SHP77 treated with DMSO at 0.1 percent for 48 hours (cell line): Measurements from ENCODE around the gene SFRP2.

Experiments
- DNase-seq: peaks from one replicate; lab custom pipeline; 2025; lab: John Stamatoyannopoulos, UW

SFRP2 gene

GRCh38 chr4:153766758-153767157 lies 22.1 kb downstream of the SFRP2 start:
- no peak for DNase-seq

- DNase-seq: peak; percentile 19
Observed at GRCh38 chr4:153765894-153766293, 23.0 kb downstream of the SFRP2 start.

- DNase-seq: no peak
Observed at GRCh38 chr4:153764601-153765368, 24.1 kb downstream of the SFRP2 start.

- DNase-seq: no peak
Observed at GRCh38 chr4:153763404-153763803, 25.5 kb downstream of the SFRP2 start.

- DNase-seq: no peak
Observed at GRCh38 chr4:153759407-153760316, 29.2 kb downstream of the SFRP2 start, which contains the start of gene RNF175. Gene RNF175, minus strand, starts transcription at chr4:153760024. Its CDS starts 162 bp downstream, at chr4:153759862.

GRCh38 chr4:153758688-153759406 lies 30.0 kb downstream of the SFRP2 start:
- no peak for DNase-seq

GRCh38 chr4:153758136-153758535 lies 30.7 kb downstream of the SFRP2 start:
- DNase-seq: no peak

- no peak for DNase-seq
Observed at GRCh38 chr4:153757407-153757806, 31.5 kb downstream of the SFRP2 start.

- DNase-seq: no peak
Observed at GRCh38 chr4:153755186-153755585, 33.7 kb downstream of the SFRP2 start.

GRCh38 chr4:153750197-153750817 lies 38.6 kb downstream of the SFRP2 start:
- DNase-seq: peak; percentile 19

- DNase-seq: no peak
Observed at GRCh38 chr4:153748378-153748777, 40.5 kb downstream of the SFRP2 start.

- no peak for DNase-seq
Observed at GRCh38 chr4:153747406-153747955, 41.4 kb downstream of the SFRP2 start.

GRCh38 chr4:153745651-153746050 lies 43.2 kb downstream of the SFRP2 start:
- no peak for DNase-seq

- DNase-seq: no peak
Observed at GRCh38 chr4:153741541-153741940, 47.3 kb downstream of the SFRP2 start.

GRCh38 chr4:153735906-153736461 lies 52.9 kb downstream of the SFRP2 start:
- DNase-seq: no peak

GRCh38 chr4:153733751-153734448 lies 55.0 kb downstream of the SFRP2 start:
- DNase-seq: no peak

GRCh38 chr4:153731239-153731638 lies 57.6 kb downstream of the SFRP2 start:
- DNase-seq: no peak
